Measurements from ENCODE around the gene TRIM26. TPM values are rescaled to one million over a fixed set of nuclear protein-coding genes. Genes with fewer than 3 reads are reported as not detected.
"Not testable (repeated sequence)": the region's sequence is repeated elsewhere in the genome, so short reads cannot be mapped to it uniquely, and the experiment has no call there.

Gene TRIM26
- polyA plus RNA-seq, 4 donors: 47.7 to 57.6 (median 52.8) TPM

DNA sequence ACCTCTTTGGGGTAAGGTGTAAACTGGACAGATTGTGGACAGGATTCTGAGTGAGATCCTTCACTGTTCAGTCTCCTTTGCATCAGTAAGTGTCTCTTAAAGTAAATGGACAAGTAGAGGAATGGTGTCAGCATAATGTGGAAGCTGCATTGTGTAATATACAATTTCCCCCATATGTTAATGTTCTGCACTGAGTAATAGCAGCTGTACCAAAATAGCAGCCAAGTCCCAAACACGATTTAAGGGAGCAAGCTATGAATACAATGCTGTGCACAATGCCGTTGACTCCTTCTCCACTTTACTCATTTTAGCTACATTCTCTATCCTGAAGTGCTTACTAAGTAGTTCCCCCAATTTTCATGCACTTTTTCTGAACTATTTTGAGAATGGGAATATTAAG lies 21.1 kb upstream of the TRIM26 start:
- FAIRE-seq: no peak
- DNase-seq: no peak
- Histone ChIP-seq H3K4me3 (ENCODE audit: low read depth in 1 of 3, low read length in 3 of 3) (no peak overlapping the region), H3K9me3 (ENCODE audit: control insufficient read depth in 2 of 2, insufficient read depth in 1 of 2, low read depth in 1 of 2, low read length in 1 of 2) (no peaks in the 10 kb centered on the region), H3K27me3 (ENCODE audit: control insufficient read depth in 3 of 3, insufficient read depth in 3 of 3, low read length in 3 of 3) (peaks cover 0 to 4% (median 0%) of the 10 kb centered on the region in 3 donors), H3K36me3 (ENCODE audit: control insufficient read depth in 3 of 3, insufficient read depth in 2 of 3, low read depth in 1 of 3, low read length in 3 of 3) (no peaks in the 10 kb centered on the region), H3K4me1 (ENCODE audit: control insufficient read depth in 3 of 3, insufficient read depth in 2 of 3, low read depth in 1 of 3, low read length in 2 of 3) (no peaks in the 10 kb centered on the region), H3K27ac (ENCODE audit: low read depth in 1 of 3, low read length in 2 of 3) (no peak overlapping the region)
- 39 to 62% (median 60%) methylated on average over 2 of the region's 2 CpGs for WGBS, 3 donors

DNA sequence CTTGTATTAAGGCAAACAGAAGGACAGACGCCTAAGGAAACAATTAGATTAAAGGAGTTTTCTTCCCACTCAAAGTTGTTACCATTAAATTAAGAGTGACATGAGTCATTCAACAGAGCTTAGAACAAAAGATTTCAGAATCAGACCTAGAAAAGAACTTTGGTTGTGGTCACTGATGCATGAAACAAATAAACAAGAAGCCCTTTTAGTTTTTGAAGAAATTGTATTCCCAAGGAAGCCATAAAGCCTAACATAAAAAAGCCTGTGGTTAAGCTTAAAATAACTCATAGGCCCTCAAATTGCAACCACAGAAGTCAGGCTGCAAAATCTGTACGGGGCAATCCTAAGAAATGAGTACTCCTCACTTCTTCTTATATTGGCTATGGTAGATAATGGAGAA lies 17.9 kb upstream of the TRIM26 start:
- no peaks in the 10 kb centered on the region for H3K36me3 ChIP-seq (ENCODE audit: control insufficient read depth in 3 of 3, insufficient read depth in 2 of 3, low read depth in 1 of 3, low read length in 3 of 3)
- no peaks in the 10 kb centered on the region for H3K27me3 ChIP-seq (ENCODE audit: control insufficient read depth in 3 of 3, insufficient read depth in 3 of 3, low read length in 3 of 3)
- no peaks in the 10 kb centered on the region for H3K4me1 ChIP-seq (ENCODE audit: control insufficient read depth in 3 of 3, insufficient read depth in 2 of 3, low read depth in 1 of 3, low read length in 2 of 3)
- FAIRE-seq: no peak
- H3K4me3 ChIP-seq (ENCODE audit: low read depth in 1 of 3, low read length in 3 of 3): no peak overlapping the region
- H3K9me3 ChIP-seq (ENCODE audit: control insufficient read depth in 2 of 2, insufficient read depth in 1 of 2, low read depth in 1 of 2, low read length in 1 of 2): no peaks in the 10 kb centered on the region
- 75 to 79% (median 79%) methylated on average over 2 of the region's 2 CpGs for WGBS, 3 donors
- H3K27ac ChIP-seq (ENCODE audit: low read depth in 1 of 3, low read length in 2 of 3): no peak overlapping the region
- no peak for DNase-seq

DNA sequence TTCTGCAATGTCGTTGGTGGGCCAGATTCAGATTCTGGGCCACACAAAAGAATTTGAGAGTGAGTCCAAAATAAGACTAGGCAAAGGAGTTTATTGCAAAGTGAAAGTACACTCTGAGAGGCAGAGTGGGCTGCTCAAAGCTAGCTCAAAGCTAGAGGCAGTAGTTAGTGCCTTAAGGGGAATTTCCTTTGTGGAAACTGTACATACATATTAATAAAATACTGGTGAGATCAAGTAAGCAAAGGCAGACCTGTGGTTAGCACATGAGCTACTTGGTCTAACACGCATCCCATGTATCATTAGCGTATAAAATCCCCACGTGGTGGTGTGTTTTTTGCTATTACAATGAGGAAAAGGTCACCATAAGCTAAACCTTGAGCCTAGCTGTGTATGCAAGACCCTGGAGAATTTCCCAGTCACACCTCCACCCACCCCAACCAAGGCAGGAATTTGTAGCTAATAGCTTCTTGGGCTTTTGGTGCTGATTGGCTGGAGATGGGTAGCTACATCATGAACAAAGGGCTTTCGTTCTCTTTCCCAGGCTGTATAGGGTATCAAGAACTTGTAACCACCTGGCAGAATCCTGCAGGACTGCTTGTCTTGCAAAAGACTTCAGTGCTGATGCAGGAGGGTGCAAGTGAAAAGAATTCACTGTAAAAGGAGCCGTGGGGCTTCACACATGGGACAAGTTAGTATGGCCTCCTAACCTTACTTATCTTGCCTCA lies 14.7 kb upstream of the TRIM26 start:
- WGBS, 3 donors: 67 to 78% (median 72%) methylated on average over 6 of the region's 6 CpGs
- DNase-seq: no peak
- no peaks in the 10 kb centered on the region for H3K4me1 ChIP-seq (ENCODE audit: control insufficient read depth in 3 of 3, insufficient read depth in 2 of 3, low read depth in 1 of 3, low read length in 2 of 3)

DNA sequence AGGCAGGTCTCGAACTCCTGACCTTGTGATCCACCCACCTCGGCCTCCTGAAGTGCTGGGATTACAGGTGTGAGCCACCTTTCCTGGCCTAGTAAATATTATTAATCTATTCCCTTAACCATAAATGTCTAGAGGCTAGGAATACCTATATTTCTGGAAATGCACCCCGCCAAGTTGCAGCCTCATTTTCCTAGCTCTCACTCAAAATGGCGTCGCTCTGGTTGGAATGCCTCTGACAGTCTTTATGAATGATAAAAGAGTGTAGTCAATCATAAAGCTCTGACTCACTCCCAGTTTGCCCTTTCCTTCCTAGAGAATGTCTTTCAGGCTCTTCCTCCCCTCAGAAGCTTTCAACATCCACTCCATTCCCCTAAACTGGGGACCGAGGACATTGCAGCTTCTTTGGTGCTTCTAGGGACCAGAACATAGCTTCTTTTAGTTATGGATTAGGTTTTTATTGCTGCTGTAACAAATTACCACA lies 14.1 kb upstream of the TRIM26 start:
- H3K36me3 ChIP-seq (ENCODE audit: control insufficient read depth in 3 of 3, insufficient read depth in 2 of 3, low read depth in 1 of 3, low read length in 3 of 3): no peaks in the 10 kb centered on the region
- H3K4me3 ChIP-seq (ENCODE audit: low read depth in 1 of 3, low read length in 3 of 3): no peak overlapping the region
- 82 to 85% (median 85%) methylated on average over 6 of the region's 6 CpGs for whole genome bisulfite sequencing, 3 donors
- no peak overlapping the region for H3K27ac ChIP-seq (ENCODE audit: low read depth in 1 of 3, low read length in 2 of 3)
- H3K4me1 ChIP-seq (ENCODE audit: control insufficient read depth in 3 of 3, insufficient read depth in 2 of 3, low read depth in 1 of 3, low read length in 2 of 3): no peaks in the 10 kb centered on the region
- FAIRE-seq (no peak), DNase-seq (no peak)
- peaks cover 0 to 7% of the 10 kb centered on the region in 2 donors for H3K9me3 ChIP-seq (ENCODE audit: control insufficient read depth in 2 of 2, insufficient read depth in 1 of 2, low read depth in 1 of 2, low read length in 1 of 2)
- no peaks in the 10 kb centered on the region for H3K27me3 ChIP-seq (ENCODE audit: control insufficient read depth in 3 of 3, insufficient read depth in 3 of 3, low read length in 3 of 3)

More for the DNA sequence above, 14.7 kb upstream of the TRIM26 start:
- H3K9me3 ChIP-seq (ENCODE audit: control insufficient read depth in 2 of 2, insufficient read depth in 1 of 2, low read depth in 1 of 2, low read length in 1 of 2): peaks cover 0 to 4% of the 10 kb centered on the region in 2 donors
- H3K27ac ChIP-seq (ENCODE audit: low read depth in 1 of 3, low read length in 2 of 3): no peak overlapping the region
- no peak for FAIRE-seq
- H3K27me3 ChIP-seq (ENCODE audit: control insufficient read depth in 3 of 3, insufficient read depth in 3 of 3, low read length in 3 of 3): no peaks in the 10 kb centered on the region
- H3K36me3 ChIP-seq (ENCODE audit: control insufficient read depth in 3 of 3, insufficient read depth in 2 of 3, low read depth in 1 of 3, low read length in 3 of 3): no peaks in the 10 kb centered on the region
- H3K4me3 ChIP-seq (ENCODE audit: low read depth in 1 of 3, low read length in 3 of 3): no peak overlapping the region

DNA sequence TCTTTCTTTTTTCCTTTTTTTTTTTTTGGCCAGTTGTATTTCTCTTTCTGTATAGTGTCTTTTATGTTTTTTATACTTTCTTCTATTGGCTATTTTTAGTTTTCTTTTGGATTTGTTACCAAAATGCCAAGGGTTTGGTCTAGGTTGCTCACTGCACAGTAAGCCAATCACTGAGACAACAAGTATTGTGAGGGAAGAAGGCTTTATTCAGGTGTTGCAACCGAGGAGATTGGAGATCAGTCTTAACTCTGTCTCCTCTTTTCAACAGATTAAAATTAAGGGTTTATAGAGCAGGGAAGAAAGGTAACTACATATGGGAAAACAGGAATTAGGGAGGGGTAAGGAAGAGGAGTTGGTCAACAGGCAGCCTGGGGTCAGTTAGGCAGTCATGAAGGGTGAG lies 10.1 kb upstream of the TRIM26 start:
- H3K27me3 ChIP-seq (ENCODE audit: control insufficient read depth in 3 of 3, insufficient read depth in 3 of 3, low read length in 3 of 3): peaks cover 0 to 1% (median 0%) of the 10 kb centered on the region in 3 donors
- H3K4me1 ChIP-seq (ENCODE audit: control insufficient read depth in 3 of 3, insufficient read depth in 2 of 3, low read depth in 1 of 3, low read length in 2 of 3): no peaks in the 10 kb centered on the region
- 57 to 81% (median 79%) methylated on average over 1 of the region's 1 CpG for WGBS, 3 donors
- peaks cover 0 to 8% of the 10 kb centered on the region in 2 donors for H3K9me3 ChIP-seq (ENCODE audit: control insufficient read depth in 2 of 2, insufficient read depth in 1 of 2, low read depth in 1 of 2, low read length in 1 of 2)
- no peak overlapping the region for H3K27ac ChIP-seq (ENCODE audit: low read depth in 1 of 3, low read length in 2 of 3)
- FAIRE-seq (no peak), DNase-seq (no peak)
- H3K4me3 ChIP-seq (ENCODE audit: low read depth in 1 of 3, low read length in 3 of 3): no peak overlapping the region
- H3K36me3 ChIP-seq (ENCODE audit: control insufficient read depth in 3 of 3, insufficient read depth in 2 of 3, low read depth in 1 of 3, low read length in 3 of 3): no peaks in the 10 kb centered on the region

DNA sequence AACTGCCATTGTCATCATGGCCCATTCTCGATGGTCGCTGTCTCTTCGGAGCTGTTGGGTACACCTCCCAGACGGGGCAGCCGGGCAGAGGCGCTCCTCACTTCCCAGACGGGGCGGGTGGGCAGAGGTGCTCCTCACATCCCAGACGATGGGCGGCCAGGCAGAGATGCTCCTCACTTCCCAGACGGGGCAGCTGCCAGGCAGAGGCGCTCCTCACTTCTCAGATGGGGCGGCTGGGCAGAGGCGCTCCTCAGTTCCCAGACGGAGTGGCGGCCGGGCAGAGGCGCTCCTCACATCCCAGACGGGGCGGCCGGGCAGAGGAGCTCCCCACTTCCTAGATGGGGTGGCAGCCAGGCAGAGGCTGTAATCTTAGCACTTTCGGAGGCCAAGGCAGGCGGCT lies 8.8 kb upstream of the TRIM26 start:
- FAIRE-seq: not testable (repeated sequence)
- WGBS, 3 donors: 94 to 97% (median 95%) methylated on average over 23 of the region's 23 CpGs

DNA sequence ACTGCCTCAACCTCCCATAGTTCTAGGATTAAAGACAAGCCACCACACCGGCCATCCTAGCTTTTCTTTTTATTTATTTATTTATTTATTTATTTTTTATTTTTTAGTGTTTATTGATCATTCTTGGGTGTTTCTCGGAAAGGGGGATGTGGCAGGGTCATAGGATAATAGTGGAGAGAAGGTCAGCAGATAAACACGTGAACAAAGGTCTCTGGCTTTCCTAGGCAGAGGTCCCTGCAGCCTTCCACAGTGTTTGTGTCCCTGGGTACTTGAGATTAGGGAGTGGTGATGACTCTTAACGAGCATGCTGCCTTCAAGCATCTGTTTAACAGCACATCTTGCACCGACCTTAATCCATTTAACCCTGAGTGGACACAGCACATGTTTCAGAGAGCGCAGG lies 8.2 kb upstream of the TRIM26 start:
- WGBS, 3 donors: 70 to 79% (median 73%) methylated on average over 6 of the region's 6 CpGs
- H3K4me3 ChIP-seq (ENCODE audit: low read depth in 1 of 3, low read length in 3 of 3); H3K4me1 ChIP-seq (ENCODE audit: control insufficient read depth in 3 of 3, insufficient read depth in 2 of 3, low read depth in 1 of 3, low read length in 2 of 3); H3K9me3 ChIP-seq (ENCODE audit: control insufficient read depth in 2 of 2, insufficient read depth in 1 of 2, low read depth in 1 of 2, low read length in 1 of 2); H3K27me3 ChIP-seq (ENCODE audit: control insufficient read depth in 3 of 3, insufficient read depth in 3 of 3, low read length in 3 of 3); H3K27ac ChIP-seq (ENCODE audit: low read depth in 1 of 3, low read length in 2 of 3); H3K36me3 ChIP-seq (ENCODE audit: control insufficient read depth in 3 of 3, insufficient read depth in 2 of 3, low read depth in 1 of 3, low read length in 3 of 3); DNase-seq; FAIRE-seq: not testable (repeated sequence)

More for the DNA sequence above, 8.8 kb upstream of the TRIM26 start:
- not testable (repeated sequence) for H3K36me3 ChIP-seq (ENCODE audit: control insufficient read depth in 3 of 3, insufficient read depth in 2 of 3, low read depth in 1 of 3, low read length in 3 of 3); H3K27ac ChIP-seq (ENCODE audit: low read depth in 1 of 3, low read length in 2 of 3); H3K4me3 ChIP-seq (ENCODE audit: low read depth in 1 of 3, low read length in 3 of 3); H3K27me3 ChIP-seq (ENCODE audit: control insufficient read depth in 3 of 3, insufficient read depth in 3 of 3, low read length in 3 of 3); DNase-seq; H3K4me1 ChIP-seq (ENCODE audit: control insufficient read depth in 3 of 3, insufficient read depth in 2 of 3, low read depth in 1 of 3, low read length in 2 of 3); H3K9me3 ChIP-seq (ENCODE audit: control insufficient read depth in 2 of 2, insufficient read depth in 1 of 2, low read depth in 1 of 2, low read length in 1 of 2)

DNA sequence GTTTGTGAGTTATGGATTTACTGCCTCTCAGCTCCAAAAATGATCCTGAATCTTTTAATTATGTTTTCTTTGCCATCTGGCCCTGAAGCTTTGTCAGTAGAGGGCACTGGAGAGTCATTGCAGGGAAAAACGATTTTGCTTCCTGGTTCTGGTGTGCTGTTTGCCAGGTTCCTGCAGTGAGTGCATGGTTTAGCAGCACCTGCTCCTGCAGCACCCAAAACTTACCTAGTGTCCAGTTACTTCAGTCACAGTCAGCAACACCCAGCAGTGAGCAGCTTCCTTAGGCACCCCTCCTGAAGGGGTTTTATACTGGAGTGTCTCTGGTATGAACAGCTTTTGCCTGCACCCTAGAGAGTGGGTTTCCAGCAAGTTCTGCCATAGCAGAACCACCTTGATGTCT lies 6.0 kb upstream of the TRIM26 start:
- H3K27me3 ChIP-seq (ENCODE audit: control insufficient read depth in 3 of 3, insufficient read depth in 3 of 3, low read length in 3 of 3): peaks cover 0 to 1% (median 0%) of the 10 kb centered on the region in 3 donors
- peaks cover 0 to 8% of the 10 kb centered on the region in 2 donors for H3K9me3 ChIP-seq (ENCODE audit: control insufficient read depth in 2 of 2, insufficient read depth in 1 of 2, low read depth in 1 of 2, low read length in 1 of 2)
- DNase-seq: peak; percentile 72 to 78
- H3K36me3 ChIP-seq (ENCODE audit: control insufficient read depth in 3 of 3, insufficient read depth in 2 of 3, low read depth in 1 of 3, low read length in 3 of 3): no peaks in the 10 kb centered on the region
- 0 to 5% (median 0%) methylated on average over 1 of the region's 1 CpG for WGBS, 3 donors
- H3K4me3 ChIP-seq (ENCODE audit: low read depth in 1 of 3, low read length in 3 of 3): no peak overlapping the region
- no peak overlapping the region for H3K27ac ChIP-seq (ENCODE audit: low read depth in 1 of 3, low read length in 2 of 3)
- no peak for FAIRE-seq
- peaks cover 0 to 4% (median 0%) of the 10 kb centered on the region in 3 donors for H3K4me1 ChIP-seq (ENCODE audit: control insufficient read depth in 3 of 3, insufficient read depth in 2 of 3, low read depth in 1 of 3, low read length in 2 of 3)

DNA sequence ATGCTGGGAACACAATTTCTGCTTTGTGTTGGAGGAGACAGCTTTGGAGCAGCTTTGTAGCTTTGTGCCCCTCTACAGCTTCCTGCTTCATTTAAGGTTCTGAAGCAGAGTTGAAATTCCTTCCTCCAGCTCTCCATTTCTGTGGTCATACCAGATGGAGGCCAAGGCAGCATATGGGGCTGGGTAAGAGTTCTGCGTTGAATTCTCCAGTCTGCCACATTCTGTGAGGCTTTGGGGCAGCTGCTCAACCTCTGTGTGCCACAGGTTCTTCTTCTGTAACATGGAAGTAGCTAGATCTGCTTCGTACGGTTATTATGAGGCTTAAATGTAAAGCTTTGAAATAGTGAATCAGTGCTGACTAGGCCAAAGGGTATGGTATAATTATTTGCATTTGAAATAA lies 2.9 kb upstream of the TRIM26 start:
- 67 to 92% (median 78%) methylated on average over 3 of the region's 3 CpGs for WGBS, 3 donors
- FAIRE-seq (no peak), DNase-seq (no peak)
- Histone ChIP-seq H3K4me1 (ENCODE audit: control insufficient read depth in 3 of 3, insufficient read depth in 2 of 3, low read depth in 1 of 3, low read length in 2 of 3) (peaks cover 3 to 8% (median 5%) of the 10 kb centered on the region in 3 donors), H3K4me3 (ENCODE audit: low read depth in 1 of 3, low read length in 3 of 3) (no peak overlapping the region), H3K27me3 (ENCODE audit: control insufficient read depth in 3 of 3, insufficient read depth in 3 of 3, low read length in 3 of 3) (peaks cover 0 to 1% (median 0%) of the 10 kb centered on the region in 3 donors), H3K27ac (ENCODE audit: low read depth in 1 of 3, low read length in 2 of 3) (no peak overlapping the region), H3K36me3 (ENCODE audit: control insufficient read depth in 3 of 3, insufficient read depth in 2 of 3, low read depth in 1 of 3, low read length in 3 of 3) (no peaks in the 10 kb centered on the region), H3K9me3 (ENCODE audit: control insufficient read depth in 2 of 2, insufficient read depth in 1 of 2, low read depth in 1 of 2, low read length in 1 of 2) (no peaks in the 10 kb centered on the region)

Measured in small intestine (tissue), 7 donors.